NCI-H2196 (cell line): ENCODE data around the gene ALDH1L1.
"Not testable (repeated sequence)": the region's sequence is repeated elsewhere in the genome, so short reads cannot be mapped to it uniquely, and the experiment has no call there.

Source experiments
- DNase-seq: peaks from one replicate; lab custom pipeline; 2025; ENCODE audit not compliant: unreplicated experiment; lab: John Stamatoyannopoulos, UW

Gene ALDH1L1

GRCh38 chr3:126084768-126085180 is 95.6 kb downstream of the ALDH1L1 start:
- DNase-seq: no peak

GRCh38 chr3:126083913-126084767 is 96.2 kb downstream of the ALDH1L1 start, which contains the start of gene SLC41A3:
Gene SLC41A3 (minus strand): TSS chr3:126084124. CDS start chr3:126068219, 15,905 bp downstream.
- DNase-seq: peak; percentile 93

- peak; percentile 46 for DNase-seq
Observed at GRCh38 chr3:126083511-126083912, 96.9 kb downstream of the ALDH1L1 start.

GRCh38 chr3:126083138-126083445 is 97.3 kb downstream of the ALDH1L1 start:
- DNase-seq: no peak

GRCh38 chr3:126082362-126083137 is 97.8 kb downstream of the ALDH1L1 start:
- DNase-seq: no peak

GRCh38 chr3:126081618-126082361 is 98.6 kb downstream of the ALDH1L1 start:
- peak; percentile 74 for DNase-seq

- no peak for DNase-seq
Observed at GRCh38 chr3:126080970-126081369, 99.4 kb downstream of the ALDH1L1 start.

- DNase-seq: no peak
Observed at GRCh38 chr3:126078866-126079265, 101.5 kb downstream of the ALDH1L1 start.

- no peak for DNase-seq
Observed at GRCh38 chr3:126077754-126078153, 102.6 kb downstream of the ALDH1L1 start.

GRCh38 chr3:126076140-126076539 is 104.2 kb downstream of the ALDH1L1 start:
- DNase-seq: no peak

GRCh38 chr3:126070146-126070545 is 110.2 kb downstream of the ALDH1L1 start:
- no peak for DNase-seq

- no peak for DNase-seq
Observed at GRCh38 chr3:126067959-126068358, 112.4 kb downstream of the ALDH1L1 start.

- not testable (repeated sequence) for DNase-seq
Observed at GRCh38 chr3:126066676-126067075, 113.7 kb downstream of the ALDH1L1 start.

GRCh38 chr3:126065876-126066275 is 114.5 kb downstream of the ALDH1L1 start:
- DNase-seq: no peak

- no peak for DNase-seq
Observed at GRCh38 chr3:126064627-126065258, 115.6 kb downstream of the ALDH1L1 start.

- no peak for DNase-seq
Observed at GRCh38 chr3:126063358-126063965, 116.9 kb downstream of the ALDH1L1 start.

- DNase-seq: no peak
Observed at GRCh38 chr3:126061301-126062032, 118.9 kb downstream of the ALDH1L1 start.

- no peak for DNase-seq
Observed at GRCh38 chr3:126060613-126061145, 119.7 kb downstream of the ALDH1L1 start.

- DNase-seq: no peak
Observed at GRCh38 chr3:126058666-126059065, 121.7 kb downstream of the ALDH1L1 start.

- DNase-seq: no peak
Observed at GRCh38 chr3:126057936-126058335, 122.5 kb downstream of the ALDH1L1 start.
